SH-SY5Y (cell line): ENCODE results near the gene GABRR2.

ENCODE experiments used
- GATA2 ChIP-seq: IDR thresholded peaks from 2 replicates; pipeline ENCODE4 v1.6.1; 2011; ENCODE audit warnings: mild to moderate bottlenecking, low read depth, low read length
- GATA3 ChIP-seq: IDR thresholded peaks from 2 replicates; pipeline ENCODE4 v1.6.1; 2011; ENCODE audit warnings: low read depth, mild to moderate bottlenecking, low read length, moderate library complexity

DNA sequence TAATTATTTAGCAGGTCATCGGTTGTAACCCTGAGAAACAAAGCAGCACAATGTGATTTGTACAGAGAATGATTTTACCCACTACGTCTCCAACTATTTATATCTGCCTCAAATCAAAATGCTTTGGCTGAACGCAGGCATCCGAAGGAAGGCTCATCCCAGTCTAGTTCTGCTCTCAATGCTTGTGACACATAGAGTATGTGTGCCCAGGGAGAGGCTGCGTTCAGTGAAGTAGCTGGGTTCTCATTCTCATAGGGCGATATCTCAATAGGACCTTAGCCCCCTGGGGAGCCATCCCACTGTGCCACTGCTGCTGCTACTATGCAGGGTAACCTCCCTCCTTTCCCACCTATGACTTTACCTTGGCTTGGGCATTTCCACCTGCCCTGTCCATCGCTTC lies 407 bp downstream of the GABRR2 start:
- TF ChIP-seq GATA2 (no peak), GATA3 (no peak)
